ENCODE data around the gene KCNQ1OT1. TPM values are rescaled to one million over a fixed set of nuclear protein-coding genes. Genes with fewer than 3 reads are reported as not detected.

Gene KCNQ1OT1
- total and polyA plus RNA-seq, 4 donors, result 0.05 to 4.9 (median 0.61) TPM

DNA sequence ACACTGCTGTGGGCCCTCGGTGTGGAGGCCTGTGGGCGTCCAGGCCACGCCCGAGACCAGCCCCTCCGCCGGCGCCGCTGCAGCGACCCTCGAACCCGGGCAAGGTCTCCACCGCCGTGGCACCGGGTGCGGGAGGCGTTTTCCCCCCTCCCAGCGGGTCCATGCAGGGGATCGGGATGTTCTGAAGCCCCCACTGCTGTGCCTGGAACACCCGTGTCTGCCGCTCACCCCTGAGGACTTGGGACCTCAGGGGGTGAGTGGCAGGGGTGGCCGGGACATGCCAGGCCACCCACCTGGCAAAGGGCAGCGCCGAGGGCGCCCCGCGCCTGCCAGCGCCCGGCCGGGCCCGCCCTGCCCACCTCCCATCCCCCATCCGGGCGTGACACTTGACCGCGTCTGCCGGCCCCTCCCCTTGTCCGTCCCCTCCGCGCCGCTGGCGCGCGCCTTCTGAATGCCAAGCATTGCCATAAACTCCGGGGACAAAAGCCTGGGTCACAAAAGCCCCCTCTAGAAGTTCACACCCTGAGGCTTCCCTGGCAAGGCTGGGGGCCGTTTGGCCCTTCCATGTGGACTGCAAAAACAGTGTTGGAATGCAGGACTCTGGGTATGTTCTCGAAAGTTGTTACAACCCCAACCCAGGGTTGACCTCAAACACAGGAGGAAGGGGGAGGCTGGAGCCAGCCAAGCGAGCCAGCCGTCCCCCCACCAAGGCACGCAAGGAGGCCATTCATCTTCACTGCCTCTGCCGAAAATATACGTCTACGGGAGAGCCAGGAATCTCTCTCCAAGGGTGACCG, 819 bp upstream of the KCNQ1OT1 start (continued):
- TF ChIP-seq, protein P1, sequence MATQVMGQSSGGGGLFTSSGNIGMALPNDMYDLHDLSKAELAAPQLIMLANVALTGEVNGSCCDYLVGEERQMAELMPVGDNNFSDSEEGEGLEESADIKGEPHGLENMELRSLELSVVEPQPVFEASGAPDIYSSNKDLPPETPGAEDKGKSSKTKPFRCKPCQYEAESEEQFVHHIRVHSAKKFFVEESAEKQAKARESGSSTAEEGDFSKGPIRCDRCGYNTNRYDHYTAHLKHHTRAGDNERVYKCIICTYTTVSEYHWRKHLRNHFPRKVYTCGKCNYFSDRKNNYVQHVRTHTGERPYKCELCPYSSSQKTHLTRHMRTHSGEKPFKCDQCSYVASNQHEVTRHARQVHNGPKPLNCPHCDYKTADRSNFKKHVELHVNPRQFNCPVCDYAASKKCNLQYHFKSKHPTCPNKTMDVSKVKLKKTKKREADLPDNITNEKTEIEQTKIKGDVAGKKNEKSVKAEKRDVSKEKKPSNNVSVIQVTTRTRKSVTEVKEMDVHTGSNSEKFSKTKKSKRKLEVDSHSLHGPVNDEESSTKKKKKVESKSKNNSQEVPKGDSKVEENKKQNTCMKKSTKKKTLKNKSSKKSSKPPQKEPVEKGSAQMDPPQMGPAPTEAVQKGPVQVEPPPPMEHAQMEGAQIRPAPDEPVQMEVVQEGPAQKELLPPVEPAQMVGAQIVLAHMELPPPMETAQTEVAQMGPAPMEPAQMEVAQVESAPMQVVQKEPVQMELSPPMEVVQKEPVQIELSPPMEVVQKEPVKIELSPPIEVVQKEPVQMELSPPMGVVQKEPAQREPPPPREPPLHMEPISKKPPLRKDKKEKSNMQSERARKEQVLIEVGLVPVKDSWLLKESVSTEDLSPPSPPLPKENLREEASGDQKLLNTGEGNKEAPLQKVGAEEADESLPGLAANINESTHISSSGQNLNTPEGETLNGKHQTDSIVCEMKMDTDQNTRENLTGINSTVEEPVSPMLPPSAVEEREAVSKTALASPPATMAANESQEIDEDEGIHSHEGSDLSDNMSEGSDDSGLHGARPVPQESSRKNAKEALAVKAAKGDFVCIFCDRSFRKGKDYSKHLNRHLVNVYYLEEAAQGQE (IDR thresholded peaks at IDR 0.05), result no peak

DNA sequence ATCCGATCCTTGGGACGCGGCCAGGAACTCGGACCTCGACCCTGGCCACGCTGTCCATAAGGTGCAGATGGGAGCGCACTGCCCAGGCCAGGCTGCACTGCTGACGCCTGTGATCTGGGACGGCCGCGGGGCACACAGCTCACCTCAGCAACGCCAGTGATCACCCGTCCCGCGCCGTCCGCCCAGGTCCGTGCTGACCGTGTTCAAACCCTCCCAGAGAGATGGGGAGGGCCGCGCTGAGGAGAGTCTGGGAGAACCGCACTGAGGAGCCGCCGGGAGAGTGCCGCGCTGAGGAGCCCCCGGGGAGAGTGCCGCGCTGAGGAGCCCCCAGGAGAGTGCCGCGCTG, 636 bp downstream of the KCNQ1OT1 start:
- DNase-seq (ENCODE audit: low spot score), result peak; percentile 49
- TF ChIP-seq HNF4A (conservative IDR thresholded peaks at IDR 0.05) (peak; percentile 46 to 67), RAD21 (IDR thresholded peaks at IDR 0.05) (no peak)
- H3K9ac ChIP-seq (ENCODE audit: low read depth in 1 of 2, low read length in 2 of 2), result peak overlapping the region in 1 of 2 donors; percentile 63
- peak overlapping the region; percentile 11 to 74 (median 56) for H3K4me3 ChIP-seq (ENCODE audit: low read depth in 1 of 3, low read length in 3 of 3)
- peak overlapping the region; percentile 45 to 76 for H3K27ac ChIP-seq (ENCODE audit: low read depth in 1 of 2, low read length in 2 of 2)
- no peaks in the 10 kb centered on the region for H3K9me3 ChIP-seq (ENCODE audit: control insufficient read depth in 4 of 4, low read length in 3 of 4)
- 55% methylated on average over 31 of the region's 31 CpGs for WGBS
- no peaks in the 10 kb centered on the region for H3K36me3 ChIP-seq (ENCODE audit: control insufficient read depth in 4 of 4, insufficient read depth in 3 of 4, low read depth in 1 of 4, low read length in 3 of 4)
- no peaks in the 10 kb centered on the region for H3K27me3 ChIP-seq (ENCODE audit: control insufficient read depth in 4 of 4, insufficient read depth in 4 of 4, low read length in 3 of 4)
- H3K4me1 ChIP-seq (ENCODE audit: control insufficient read depth in 4 of 4, insufficient read depth in 4 of 4, low read length in 3 of 4), result peaks cover 0 to 22% (median 8%) of the 10 kb centered on the region in 4 donors

DNA sequence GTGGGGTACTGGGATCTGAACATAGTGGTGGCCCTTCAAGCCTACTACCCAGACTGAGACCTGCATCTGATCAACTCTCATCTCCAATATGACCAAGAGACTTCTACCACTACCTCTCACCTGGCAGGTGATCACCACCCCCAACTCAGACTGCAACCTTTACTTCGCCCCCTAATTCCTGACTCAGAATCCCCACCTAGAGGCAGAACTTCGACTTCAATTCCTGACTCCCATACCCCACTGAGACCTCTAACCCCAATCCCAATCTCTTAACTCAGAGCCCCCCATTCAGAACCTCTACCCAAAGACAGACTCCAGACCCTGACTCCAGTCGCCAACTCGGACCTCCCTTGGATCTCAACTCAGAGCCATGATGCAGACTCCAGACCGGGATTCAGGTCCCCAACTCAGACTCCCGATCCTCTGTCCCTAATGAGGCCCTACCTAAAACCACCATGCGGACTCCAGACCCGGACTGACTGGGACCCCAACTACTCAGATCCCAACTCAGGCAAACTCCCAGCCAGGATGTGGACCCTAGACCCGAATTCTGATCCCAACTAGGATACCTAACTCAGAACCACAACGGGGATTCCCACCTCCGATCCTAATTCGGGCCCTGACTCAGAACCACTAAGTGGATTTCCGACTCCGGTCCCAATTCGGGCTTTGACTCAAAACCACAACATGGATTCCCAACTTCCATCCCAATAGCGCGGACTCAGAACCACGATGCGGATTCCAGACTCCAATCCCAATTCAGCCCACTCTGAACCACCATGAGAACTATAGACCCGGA, 1.2 kb downstream of the KCNQ1OT1 start:
- H3K36me3 ChIP-seq (ENCODE audit: control insufficient read depth in 4 of 4, insufficient read depth in 3 of 4, low read depth in 1 of 4, low read length in 3 of 4), result no peaks in the 10 kb centered on the region
- peaks cover 0 to 22% (median 8%) of the 10 kb centered on the region in 4 donors for H3K4me1 ChIP-seq (ENCODE audit: control insufficient read depth in 4 of 4, insufficient read depth in 4 of 4, low read length in 3 of 4)
- H3K9me3 ChIP-seq (ENCODE audit: control insufficient read depth in 4 of 4, low read length in 3 of 4), result no peaks in the 10 kb centered on the region
- H3K27ac ChIP-seq (ENCODE audit: low read depth in 1 of 2, low read length in 2 of 2), result peak overlapping the region in 1 of 2 donors; percentile 45
- peak overlapping the region; percentile 6 to 57 for H3K9ac ChIP-seq (ENCODE audit: low read depth in 1 of 2, low read length in 2 of 2)
- peak overlapping the region; percentile 11 to 74 (median 56) for H3K4me3 ChIP-seq (ENCODE audit: low read depth in 1 of 3, low read length in 3 of 3)
- TF ChIP-seq RAD21 (IDR thresholded peaks at IDR 0.05) (no peak), TAF1 (conservative IDR thresholded peaks at IDR 0.05) (no peak), FOXA1 (IDR thresholded peaks at IDR 0.05) (no peak), SP1 (IDR thresholded peaks at IDR 0.05) (no peak), JUND (IDR thresholded peaks at IDR 0.05) (no peak), FOXA2 (IDR thresholded peaks at IDR 0.05) (no peak), GABPA (IDR thresholded peaks at IDR 0.05 in 1 of 2, conservative IDR thresholded peaks at IDR 0.05 in 1 of 2) (no peak), YY1 (IDR thresholded peaks at IDR 0.05) (no peak), HNF4A (conservative IDR thresholded peaks at IDR 0.05) (no peak), RXRA (IDR thresholded peaks at IDR 0.05) (no peak), EGR1 (IDR thresholded peaks at IDR 0.05; ENCODE audit: low read depth in 2 of 2) (no peak), HNF4G (IDR thresholded peaks at IDR 0.05) (no peak)
- TF ChIP-seq, protein P2, sequence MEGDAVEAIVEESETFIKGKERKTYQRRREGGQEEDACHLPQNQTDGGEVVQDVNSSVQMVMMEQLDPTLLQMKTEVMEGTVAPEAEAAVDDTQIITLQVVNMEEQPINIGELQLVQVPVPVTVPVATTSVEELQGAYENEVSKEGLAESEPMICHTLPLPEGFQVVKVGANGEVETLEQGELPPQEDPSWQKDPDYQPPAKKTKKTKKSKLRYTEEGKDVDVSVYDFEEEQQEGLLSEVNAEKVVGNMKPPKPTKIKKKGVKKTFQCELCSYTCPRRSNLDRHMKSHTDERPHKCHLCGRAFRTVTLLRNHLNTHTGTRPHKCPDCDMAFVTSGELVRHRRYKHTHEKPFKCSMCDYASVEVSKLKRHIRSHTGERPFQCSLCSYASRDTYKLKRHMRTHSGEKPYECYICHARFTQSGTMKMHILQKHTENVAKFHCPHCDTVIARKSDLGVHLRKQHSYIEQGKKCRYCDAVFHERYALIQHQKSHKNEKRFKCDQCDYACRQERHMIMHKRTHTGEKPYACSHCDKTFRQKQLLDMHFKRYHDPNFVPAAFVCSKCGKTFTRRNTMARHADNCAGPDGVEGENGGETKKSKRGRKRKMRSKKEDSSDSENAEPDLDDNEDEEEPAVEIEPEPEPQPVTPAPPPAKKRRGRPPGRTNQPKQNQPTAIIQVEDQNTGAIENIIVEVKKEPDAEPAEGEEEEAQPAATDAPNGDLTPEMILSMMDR (IDR thresholded peaks at IDR 0.05; ENCODE audit: low read depth, low read length, missing input control), result no peak
- TF ChIP-seq, protein P3, sequence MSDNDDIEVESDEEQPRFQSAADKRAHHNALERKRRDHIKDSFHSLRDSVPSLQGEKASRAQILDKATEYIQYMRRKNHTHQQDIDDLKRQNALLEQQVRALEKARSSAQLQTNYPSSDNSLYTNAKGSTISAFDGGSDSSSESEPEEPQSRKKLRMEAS (IDR thresholded peaks at IDR 0.05), result no peak
- TF ChIP-seq, protein P4, sequence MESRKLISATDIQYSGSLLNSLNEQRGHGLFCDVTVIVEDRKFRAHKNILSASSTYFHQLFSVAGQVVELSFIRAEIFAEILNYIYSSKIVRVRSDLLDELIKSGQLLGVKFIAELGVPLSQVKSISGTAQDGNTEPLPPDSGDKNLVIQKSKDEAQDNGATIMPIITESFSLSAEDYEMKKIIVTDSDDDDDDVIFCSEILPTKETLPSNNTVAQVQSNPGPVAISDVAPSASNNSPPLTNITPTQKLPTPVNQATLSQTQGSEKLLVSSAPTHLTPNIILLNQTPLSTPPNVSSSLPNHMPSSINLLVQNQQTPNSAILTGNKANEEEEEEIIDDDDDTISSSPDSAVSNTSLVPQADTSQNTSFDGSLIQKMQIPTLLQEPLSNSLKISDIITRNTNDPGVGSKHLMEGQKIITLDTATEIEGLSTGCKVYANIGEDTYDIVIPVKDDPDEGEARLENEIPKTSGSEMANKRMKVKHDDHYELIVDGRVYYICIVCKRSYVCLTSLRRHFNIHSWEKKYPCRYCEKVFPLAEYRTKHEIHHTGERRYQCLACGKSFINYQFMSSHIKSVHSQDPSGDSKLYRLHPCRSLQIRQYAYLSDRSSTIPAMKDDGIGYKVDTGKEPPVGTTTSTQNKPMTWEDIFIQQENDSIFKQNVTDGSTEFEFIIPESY (IDR thresholded peaks at IDR 0.05), result no peak
- TF ChIP-seq, protein P5, sequence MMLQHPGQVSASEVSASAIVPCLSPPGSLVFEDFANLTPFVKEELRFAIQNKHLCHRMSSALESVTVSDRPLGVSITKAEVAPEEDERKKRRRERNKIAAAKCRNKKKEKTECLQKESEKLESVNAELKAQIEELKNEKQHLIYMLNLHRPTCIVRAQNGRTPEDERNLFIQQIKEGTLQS (IDR thresholded peaks at IDR 0.05), result no peak
- 51% methylated on average over 20 of the region's 20 CpGs for WGBS
- DNase-seq (ENCODE audit: low spot score), result no peak
- H3K27me3 ChIP-seq (ENCODE audit: control insufficient read depth in 4 of 4, insufficient read depth in 4 of 4, low read length in 3 of 4), result no peaks in the 10 kb centered on the region
